ENCODE data around the gene CENPU. TPM values are rescaled to one million over a fixed set of nuclear protein-coding genes. Genes with fewer than 3 reads are reported as not detected.
"Not testable (repeated sequence)": the region's sequence is repeated elsewhere in the genome, so short reads cannot be mapped to it uniquely, and the experiment has no call there.

CENPU gene
- total and polyA plus RNA-seq, 2 experiments from 2014 or later: 88.3 to 186 TPM

DNA sequence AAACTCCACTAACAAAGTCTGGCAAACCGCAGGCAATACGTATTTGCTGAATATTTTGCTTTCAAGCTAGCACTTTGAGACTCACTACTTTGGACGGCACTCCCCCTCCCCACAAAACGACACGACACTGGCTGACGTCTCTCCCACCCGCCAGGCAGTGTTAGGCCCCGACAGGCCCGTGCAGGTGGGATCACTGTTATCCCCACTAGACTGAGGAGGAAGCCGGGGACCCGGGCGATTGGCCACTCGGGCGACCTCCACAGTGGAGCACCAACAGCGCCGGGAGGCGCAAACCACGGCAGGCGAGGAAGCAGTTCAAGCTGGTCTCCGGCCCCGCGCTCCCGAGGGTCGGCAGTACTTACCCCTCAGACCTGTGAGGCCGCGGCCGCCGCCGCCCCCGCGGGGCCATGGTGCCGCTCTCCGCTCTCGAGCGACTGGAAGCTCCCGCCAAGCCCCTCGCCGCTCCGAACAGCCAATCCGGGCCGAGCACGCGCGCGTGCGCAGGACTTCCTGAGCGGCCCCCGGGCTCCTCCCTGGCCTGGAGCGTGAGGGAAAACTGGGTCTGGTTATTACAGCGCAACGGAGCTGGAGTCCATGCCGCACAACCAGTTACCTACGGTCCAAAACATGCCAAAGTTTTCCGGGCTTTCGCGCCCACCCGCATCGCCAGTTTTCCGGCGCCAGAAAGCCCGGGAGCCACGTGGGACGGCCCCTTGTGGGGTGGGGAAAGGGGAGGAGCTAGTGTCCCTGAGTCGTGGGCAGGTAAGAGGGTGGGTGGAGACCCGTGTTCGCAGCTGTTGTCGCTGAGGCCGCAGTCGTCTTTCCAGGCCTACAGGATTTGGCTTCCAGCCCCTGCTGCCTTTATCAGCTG lies at the start of gene CENPU (continued):
- no peak for TF ChIP-seq STAT1 (IDR thresholded peaks at IDR 0.05; ENCODE audit: unreplicated experiment)

DNA sequence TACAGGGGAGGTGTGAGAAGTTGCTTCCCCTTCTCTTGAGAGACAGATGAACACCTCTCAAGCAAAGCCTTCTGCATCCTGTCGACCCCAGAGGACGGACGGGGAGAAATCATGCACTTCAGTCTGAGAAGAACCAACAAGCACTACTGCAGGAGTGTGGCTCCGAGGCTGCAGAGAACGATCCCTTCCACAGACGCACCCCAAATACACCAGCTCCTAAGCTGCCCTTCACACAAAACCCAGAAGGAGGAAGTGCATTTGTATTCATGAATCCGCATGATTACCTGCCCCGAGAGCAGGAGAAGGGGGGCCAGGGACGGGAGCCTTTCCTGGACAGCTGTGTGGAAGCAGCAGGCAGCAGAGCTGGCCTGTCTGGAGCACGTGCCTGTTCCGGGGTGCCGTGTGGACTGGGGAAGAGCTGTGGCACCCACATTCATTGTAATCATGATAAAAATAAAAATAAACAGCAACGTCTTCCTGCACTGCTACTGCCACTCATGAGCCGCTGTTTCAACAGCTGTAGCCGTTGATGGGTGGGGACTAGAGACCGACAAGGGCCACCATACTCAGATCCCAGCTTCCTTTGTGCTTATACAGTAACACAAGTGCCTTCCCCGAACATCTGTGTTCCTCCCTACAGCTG lies 49.0 kb upstream of the CENPU start:
- 0 out of 2 replicates have a peak overlapping the region, but pooled peaks have one; percentile 5 for H3K27ac Mint-ChIP-seq
- peaks cover 5% of the 10 kb centered on the region for H3K27me3 Mint-ChIP-seq (ENCODE audit: insufficient read depth, low read depth, poor library complexity)
- peaks cover 4% of the 10 kb centered on the region; the same call in 2 of the 3 replicates for H3K36me3 Mint-ChIP-seq (ENCODE audit: low read depth)

DNA sequence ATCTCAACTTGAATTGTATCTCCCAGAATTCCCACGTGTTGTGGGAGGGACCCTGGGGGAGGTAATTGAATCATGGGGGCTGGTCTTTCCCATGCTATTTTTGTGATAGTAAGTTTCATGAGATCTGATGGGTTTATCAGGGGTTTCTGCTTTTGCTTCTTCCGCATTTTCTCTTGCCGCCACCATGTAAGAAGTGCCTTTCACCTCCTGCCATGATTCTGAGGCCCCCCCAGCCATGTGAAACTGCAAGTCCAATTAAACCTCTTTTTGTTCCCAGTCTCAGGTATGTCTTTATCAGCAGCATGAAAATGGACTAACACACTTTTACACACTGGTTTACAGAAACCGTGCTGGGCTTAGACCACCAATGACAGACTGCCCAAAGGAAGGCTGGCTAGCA lies 45.3 kb upstream of the CENPU start:
- H3K27ac Mint-ChIP-seq; H3K9me3 Mint-ChIP-seq; H3K79me2 ChIP-seq (replicated peaks; ENCODE audit: insufficient read depth); H4K20me1 ChIP-seq (replicated peaks; ENCODE audit: insufficient read depth); H3K9me2 ChIP-seq (ENCODE audit: insufficient read depth); H3K4me2 ChIP-seq; H3K36me3 ChIP-seq (ENCODE audit: insufficient read depth); DNase-seq (ENCODE audit: low spot score); H3K36me3 Mint-ChIP-seq (ENCODE audit: low read depth); H3K27me3 ChIP-seq (ENCODE audit: insufficient read depth); H3K27ac ChIP-seq (ENCODE audit: low read depth); H3K4me3 Mint-ChIP-seq; H3F3A ChIP-seq (replicated peaks; ENCODE audit: low read depth); H2AFZ ChIP-seq; H3K27me3 Mint-ChIP-seq (ENCODE audit: insufficient read depth, low read depth, poor library complexity); ATAC-seq; H3K4me3 ChIP-seq: not testable (repeated sequence)
- H3K4me1 Mint-ChIP-seq: peaks cover 12% of the 10 kb centered on the region
- H3K4me1 ChIP-seq (ENCODE audit: insufficient read depth): peaks cover 12% of the 10 kb centered on the region; the same call in 1 of the 2 replicates

More for the DNA sequence above, 49.0 kb upstream of the CENPU start:
- Histone ChIP-seq H3K36me3 (ENCODE audit: insufficient read depth) (peaks cover 5% of the 10 kb centered on the region; the same call in 1 of the 2 replicates), H3F3A (replicated peaks; ENCODE audit: low read depth) (no peaks in the 10 kb centered on the region), H3K4me3 (no peak overlapping the region), H3K27me3 (ENCODE audit: insufficient read depth) (no peaks in the 10 kb centered on the region), H3K4me2 (peak overlapping the region; percentile 8; the same call in 1 of the 2 replicates), H3K79me2 (replicated peaks; ENCODE audit: insufficient read depth) (no peaks in the 10 kb centered on the region), H2AFZ (peak overlapping the region; percentile 52), H3K9me2 (ENCODE audit: insufficient read depth) (no peaks in the 10 kb centered on the region), H4K20me1 (replicated peaks; ENCODE audit: insufficient read depth) (no peaks in the 10 kb centered on the region), H3K27ac (ENCODE audit: low read depth) (no peak overlapping the region), H3K4me1 (ENCODE audit: insufficient read depth) (peaks cover 12% of the 10 kb centered on the region; the same call in 1 of the 2 replicates)
- H3K9me3 Mint-ChIP-seq: peaks cover 7% of the 10 kb centered on the region
- TF ChIP-seq, protein P1, sequence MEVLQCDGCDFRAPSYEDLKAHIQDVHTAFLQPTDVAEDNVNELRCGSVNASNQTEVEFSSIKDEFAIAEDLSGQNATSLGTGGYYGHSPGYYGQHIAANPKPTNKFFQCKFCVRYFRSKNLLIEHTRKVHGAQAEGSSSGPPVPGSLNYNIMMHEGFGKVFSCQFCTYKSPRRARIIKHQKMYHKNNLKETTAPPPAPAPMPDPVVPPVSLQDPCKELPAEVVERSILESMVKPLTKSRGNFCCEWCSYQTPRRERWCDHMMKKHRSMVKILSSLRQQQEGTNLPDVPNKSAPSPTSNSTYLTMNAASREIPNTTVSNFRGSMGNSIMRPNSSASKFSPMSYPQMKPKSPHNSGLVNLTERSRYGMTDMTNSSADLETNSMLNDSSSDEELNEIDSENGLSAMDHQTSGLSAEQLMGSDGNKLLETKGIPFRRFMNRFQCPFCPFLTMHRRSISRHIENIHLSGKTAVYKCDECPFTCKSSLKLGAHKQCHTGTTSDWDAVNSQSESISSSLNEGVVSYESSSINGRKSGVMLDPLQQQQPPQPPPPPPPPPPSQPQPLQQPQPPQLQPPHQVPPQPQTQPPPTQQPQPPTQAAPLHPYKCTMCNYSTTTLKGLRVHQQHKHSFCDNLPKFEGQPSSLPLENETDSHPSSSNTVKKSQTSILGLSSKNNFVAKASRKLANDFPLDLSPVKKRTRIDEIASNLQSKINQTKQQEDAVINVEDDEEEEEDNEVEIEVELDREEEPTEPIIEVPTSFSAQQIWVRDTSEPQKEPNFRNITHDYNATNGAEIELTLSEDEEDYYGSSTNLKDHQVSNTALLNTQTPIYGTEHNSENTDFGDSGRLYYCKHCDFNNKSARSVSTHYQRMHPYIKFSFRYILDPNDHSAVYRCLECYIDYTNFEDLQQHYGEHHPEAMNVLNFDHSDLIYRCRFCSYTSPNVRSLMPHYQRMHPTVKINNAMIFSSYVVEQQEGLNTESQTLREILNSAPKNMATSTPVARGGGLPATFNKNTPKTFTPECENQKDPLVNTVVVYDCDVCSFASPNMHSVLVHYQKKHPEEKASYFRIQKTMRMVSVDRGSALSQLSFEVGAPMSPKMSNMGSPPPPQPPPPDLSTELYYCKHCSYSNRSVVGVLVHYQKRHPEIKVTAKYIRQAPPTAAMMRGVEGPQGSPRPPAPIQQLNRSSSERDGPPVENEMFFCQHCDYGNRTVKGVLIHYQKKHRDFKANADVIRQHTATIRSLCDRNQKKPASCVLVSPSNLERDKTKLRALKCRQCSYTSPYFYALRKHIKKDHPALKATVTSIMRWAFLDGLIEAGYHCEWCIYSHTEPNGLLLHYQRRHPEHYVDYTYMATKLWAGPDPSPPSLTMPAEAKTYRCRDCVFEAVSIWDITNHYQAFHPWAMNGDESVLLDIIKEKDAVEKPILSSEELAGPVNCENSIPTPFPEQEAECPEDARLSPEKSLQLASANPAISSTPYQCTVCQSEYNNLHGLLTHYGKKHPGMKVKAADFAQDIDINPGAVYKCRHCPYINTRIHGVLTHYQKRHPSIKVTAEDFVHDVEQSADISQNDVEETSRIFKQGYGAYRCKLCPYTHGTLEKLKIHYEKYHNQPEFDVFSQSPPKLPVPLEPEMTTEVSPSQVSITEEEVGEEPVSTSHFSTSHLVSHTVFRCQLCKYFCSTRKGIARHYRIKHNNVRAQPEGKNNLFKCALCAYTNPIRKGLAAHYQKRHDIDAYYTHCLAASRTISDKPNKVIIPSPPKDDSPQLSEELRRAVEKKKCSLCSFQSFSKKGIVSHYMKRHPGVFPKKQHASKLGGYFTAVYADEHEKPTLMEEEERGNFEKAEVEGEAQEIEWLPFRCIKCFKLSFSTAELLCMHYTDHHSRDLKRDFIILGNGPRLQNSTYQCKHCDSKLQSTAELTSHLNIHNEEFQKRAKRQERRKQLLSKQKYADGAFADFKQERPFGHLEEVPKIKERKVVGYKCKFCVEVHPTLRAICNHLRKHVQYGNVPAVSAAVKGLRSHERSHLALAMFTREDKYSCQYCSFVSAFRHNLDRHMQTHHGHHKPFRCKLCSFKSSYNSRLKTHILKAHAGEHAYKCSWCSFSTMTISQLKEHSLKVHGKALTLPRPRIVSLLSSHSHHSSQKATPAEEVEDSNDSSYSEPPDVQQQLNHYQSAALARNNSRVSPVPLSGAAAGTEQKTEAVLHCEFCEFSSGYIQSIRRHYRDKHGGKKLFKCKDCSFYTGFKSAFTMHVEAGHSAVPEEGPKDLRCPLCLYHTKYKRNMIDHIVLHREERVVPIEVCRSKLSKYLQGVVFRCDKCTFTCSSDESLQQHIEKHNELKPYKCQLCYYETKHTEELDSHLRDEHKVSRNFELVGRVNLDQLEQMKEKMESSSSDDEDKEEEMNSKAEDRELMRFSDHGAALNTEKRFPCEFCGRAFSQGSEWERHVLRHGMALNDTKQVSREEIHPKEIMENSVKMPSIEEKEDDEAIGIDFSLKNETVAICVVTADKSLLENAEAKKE (CRISPR knock-in tag; IDR thresholded peaks at IDR 0.05): no peak
- no peak overlapping the region for H3K4me3 Mint-ChIP-seq
- ATAC-seq: peak; percentile 71
- peak; percentile 37 for DNase-seq (ENCODE audit: low spot score)
- peaks cover 12% of the 10 kb centered on the region for H3K4me1 Mint-ChIP-seq

Data from GM23338 (cell line).